ENCODE data around the gene CYP11A1.

- no peak for TF ChIP-seq CTCF (IDR thresholded peaks at IDR 0.05; ENCODE audit: insufficient read depth, low read depth, low read length)
- no peak for TF ChIP-seq EZH2 (IDR thresholded peaks at IDR 0.05; ENCODE audit: insufficient read depth, low read length)
Measured at GRCh38 chr15:74400313-74400860, 32.9 kb upstream of the CYP11A1 start.
